ENCODE results near the gene ACKR3. TPM values are rescaled to one million over a fixed set of nuclear protein-coding genes. Genes with fewer than 3 reads are reported as not detected.

The ACKR3 gene
- total RNA-seq, 1 donor from 2014 or later: 1.2 TPM

- Mint-ChIP-seq H3K27me3 (ENCODE audit: unreplicated experiment) (peaks cover 3% of the 10 kb centered on the region), H3K4me1 (ENCODE audit: low read depth, unreplicated experiment) (no peaks in the 10 kb centered on the region), H3K4me3 (ENCODE audit: unreplicated experiment) (no peak overlapping the region), H3K9me3 (ENCODE audit: unreplicated experiment) (peaks cover 1% of the 10 kb centered on the region), H3K27ac (ENCODE audit: unreplicated experiment) (no peak overlapping the region), H3K36me3 (ENCODE audit: unreplicated experiment) (no peaks in the 10 kb centered on the region)
- no peak for DNase-seq
- no peak for TF ChIP-seq CTCF (IDR thresholded peaks at IDR 0.05; ENCODE audit: partially characterized antibody, unreplicated experiment)
These were observed 10.3 kb upstream of the ACKR3 start for GRCh38 chr2:236558993-236559978.

DNA sequence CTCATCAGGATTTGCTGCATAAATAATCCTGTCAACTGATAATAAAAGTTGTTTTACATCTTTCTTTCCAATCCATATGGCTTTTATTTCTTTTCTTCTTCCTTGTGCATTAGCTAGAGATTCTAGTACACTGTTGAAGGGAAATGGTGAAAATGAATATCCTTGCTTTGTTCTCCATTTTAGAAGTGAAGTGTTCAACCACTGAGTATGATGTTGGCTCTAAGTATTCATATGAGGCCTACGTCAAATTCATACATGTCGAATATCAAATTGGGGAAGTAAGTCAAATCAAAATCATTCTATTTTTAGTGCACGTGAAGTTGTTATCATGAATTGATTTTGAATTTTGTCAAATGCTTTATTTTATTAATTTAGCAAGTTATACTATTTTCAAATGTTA is 7.8 kb upstream of the ACKR3 start:
- H3K36me3 Mint-ChIP-seq (ENCODE audit: unreplicated experiment): no peaks in the 10 kb centered on the region
- peaks cover 5% of the 10 kb centered on the region for H3K27me3 Mint-ChIP-seq (ENCODE audit: unreplicated experiment)
- TF ChIP-seq CTCF (IDR thresholded peaks at IDR 0.05; ENCODE audit: partially characterized antibody, unreplicated experiment): no peak
- H3K4me1 Mint-ChIP-seq (ENCODE audit: low read depth, unreplicated experiment): no peaks in the 10 kb centered on the region
- peaks cover 1% of the 10 kb centered on the region for H3K9me3 Mint-ChIP-seq (ENCODE audit: unreplicated experiment)
- no peak overlapping the region for H3K27ac Mint-ChIP-seq (ENCODE audit: unreplicated experiment)
- H3K4me3 Mint-ChIP-seq (ENCODE audit: unreplicated experiment): no peak overlapping the region
- no peak for DNase-seq

- Mint-ChIP-seq H3K27me3 (ENCODE audit: unreplicated experiment) (peaks cover 10% of the 10 kb centered on the region), H3K4me1 (ENCODE audit: low read depth, unreplicated experiment) (no peaks in the 10 kb centered on the region), H3K36me3 (ENCODE audit: unreplicated experiment) (no peaks in the 10 kb centered on the region), H3K9me3 (ENCODE audit: unreplicated experiment) (peaks cover 1% of the 10 kb centered on the region), H3K4me3 (ENCODE audit: unreplicated experiment) (no peak overlapping the region), H3K27ac (ENCODE audit: unreplicated experiment) (no peak overlapping the region)
- no peak for DNase-seq
- TF ChIP-seq CTCF (IDR thresholded peaks at IDR 0.05; ENCODE audit: partially characterized antibody, unreplicated experiment): peak; percentile 71
These were observed 7.2 kb upstream of the ACKR3 start for GRCh38 chr2:236562434-236562833.

GRCh38 chr2:236563953-236564352 is 5.7 kb upstream of the ACKR3 start:
- DNase-seq: no peak
- Mint-ChIP-seq H3K27ac (ENCODE audit: unreplicated experiment) (no peak overlapping the region), H3K9me3 (ENCODE audit: unreplicated experiment) (peaks cover 4% of the 10 kb centered on the region), H3K36me3 (ENCODE audit: unreplicated experiment) (no peaks in the 10 kb centered on the region), H3K4me3 (ENCODE audit: unreplicated experiment) (no peak overlapping the region), H3K27me3 (ENCODE audit: unreplicated experiment) (peaks cover 10% of the 10 kb centered on the region), H3K4me1 (ENCODE audit: low read depth, unreplicated experiment) (peaks cover 2% of the 10 kb centered on the region)
- TF ChIP-seq CTCF (IDR thresholded peaks at IDR 0.05; ENCODE audit: partially characterized antibody, unreplicated experiment): no peak

- peaks cover 10% of the 10 kb centered on the region for H3K27me3 Mint-ChIP-seq (ENCODE audit: unreplicated experiment)
- H3K27ac Mint-ChIP-seq (ENCODE audit: unreplicated experiment): no peak overlapping the region
- no peak overlapping the region for H3K4me3 Mint-ChIP-seq (ENCODE audit: unreplicated experiment)
- TF ChIP-seq CTCF (IDR thresholded peaks at IDR 0.05; ENCODE audit: partially characterized antibody, unreplicated experiment): no peak
- no peaks in the 10 kb centered on the region for H3K36me3 Mint-ChIP-seq (ENCODE audit: unreplicated experiment)
- peaks cover 6% of the 10 kb centered on the region for H3K4me1 Mint-ChIP-seq (ENCODE audit: low read depth, unreplicated experiment)
- H3K9me3 Mint-ChIP-seq (ENCODE audit: unreplicated experiment): peaks cover 4% of the 10 kb centered on the region
- no peak for DNase-seq
These were observed 4.4 kb upstream of the ACKR3 start for GRCh38 chr2:236565212-236565611.

Measured in glutamatergic neuron (in vitro differentiated cells).